HG03139 (cell line): ENCODE data around the gene QPCT.

Experiments
- ATAC-seq: cut with Tn5 transposase; IDR thresholded peaks from one replicate; pipeline ENCODE4 v1.9.1; 2021; ENCODE audit not compliant: unreplicated experiment

The QPCT gene

GRCh38 chr2:37324786-37325624 is 19.4 kb upstream of the QPCT start, which contains the start of gene PRKD3:
PRKD3 (minus strand) TSS chr2:37324833; CDS start chr2:37316524, 8,309 bp downstream.
- ATAC-seq, result peak; percentile 63

DNA sequence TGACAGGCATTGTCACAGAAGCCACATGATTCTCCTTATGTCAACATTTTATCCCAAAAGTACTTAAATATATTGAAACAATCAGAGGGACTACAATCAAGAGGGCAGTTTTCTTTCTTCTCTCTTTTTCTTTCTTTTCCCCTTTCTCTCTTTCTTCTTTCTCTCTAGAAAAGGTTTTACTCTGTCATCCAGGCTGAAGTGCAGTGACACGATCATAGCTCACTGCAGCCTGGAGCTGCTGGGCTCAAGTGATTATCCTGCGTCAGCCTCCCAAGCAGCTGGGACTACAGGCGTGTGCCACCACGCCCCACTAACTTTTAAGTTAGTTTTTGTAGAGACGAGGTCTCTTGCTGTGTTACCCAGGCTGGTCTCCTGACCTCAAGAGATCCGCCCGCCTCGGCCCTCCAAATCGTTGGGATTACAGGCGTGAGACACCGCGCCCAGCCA is 18.8 kb upstream of the QPCT start:
- no peak for ATAC-seq

- no peak for ATAC-seq
These were observed 18.1 kb upstream of the QPCT start for GRCh38 chr2:37326285-37326684.

- no peak for ATAC-seq
These were observed 17.4 kb upstream of the QPCT start for GRCh38 chr2:37326866-37327634.

DNA sequence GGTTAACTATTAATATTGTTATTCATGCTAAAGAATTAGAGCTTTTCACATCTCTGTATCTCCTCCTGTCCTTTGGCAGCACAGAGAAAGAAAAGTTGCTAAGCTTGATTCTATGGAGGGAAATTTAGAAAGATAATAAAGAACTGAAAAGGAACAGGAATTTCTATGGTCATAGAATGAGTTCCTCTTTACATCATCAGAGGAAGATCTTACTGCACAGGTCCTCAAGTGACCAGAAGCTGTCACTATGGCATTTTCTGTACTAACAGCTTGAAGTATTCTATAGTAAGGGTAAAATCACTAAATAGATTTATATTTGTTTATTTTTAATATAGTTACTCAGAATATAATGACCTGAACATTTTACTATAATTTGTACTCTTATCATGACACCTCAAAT is 13.7 kb upstream of the QPCT start:
- no peak for ATAC-seq

- no peak for ATAC-seq
These were observed 11.9 kb upstream of the QPCT start for GRCh38 chr2:37332560-37332959.

GRCh38 chr2:37333256-37333655 is 11.2 kb upstream of the QPCT start:
- ATAC-seq, result no peak

- ATAC-seq, result no peak
These were observed 8.8 kb upstream of the QPCT start for GRCh38 chr2:37335604-37336003.

DNA sequence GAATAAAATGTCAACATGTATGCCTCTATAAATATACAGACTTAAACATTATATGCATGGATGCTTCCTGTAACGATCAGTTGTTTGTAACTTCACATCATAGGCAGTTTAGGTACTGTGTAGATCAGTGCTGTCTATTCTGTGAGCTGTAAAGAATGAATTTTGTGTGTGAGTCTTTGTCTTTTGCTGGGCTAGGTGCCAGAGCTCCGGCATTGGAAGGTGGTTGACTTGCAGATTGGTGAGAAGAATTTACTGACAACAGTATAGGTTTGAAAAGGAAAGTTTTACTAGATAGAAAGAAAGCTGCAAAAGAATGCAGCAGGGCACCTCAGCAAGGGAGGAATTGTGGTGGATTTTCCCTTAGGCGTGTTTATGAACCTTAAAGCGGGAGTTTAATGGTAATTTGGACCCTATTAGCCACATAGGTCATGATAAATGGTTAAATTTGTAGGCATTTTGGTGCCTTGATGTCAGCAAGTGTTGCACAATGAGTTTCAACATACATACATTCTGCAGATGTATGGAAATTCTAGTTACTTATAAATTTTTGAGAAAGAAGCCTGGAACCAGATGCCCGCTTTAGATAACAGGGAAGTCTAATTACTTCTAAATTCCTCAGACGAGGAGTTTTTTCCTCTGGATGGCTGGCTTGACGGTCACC is 6.7 kb upstream of the QPCT start:
- ATAC-seq, result no peak

DNA sequence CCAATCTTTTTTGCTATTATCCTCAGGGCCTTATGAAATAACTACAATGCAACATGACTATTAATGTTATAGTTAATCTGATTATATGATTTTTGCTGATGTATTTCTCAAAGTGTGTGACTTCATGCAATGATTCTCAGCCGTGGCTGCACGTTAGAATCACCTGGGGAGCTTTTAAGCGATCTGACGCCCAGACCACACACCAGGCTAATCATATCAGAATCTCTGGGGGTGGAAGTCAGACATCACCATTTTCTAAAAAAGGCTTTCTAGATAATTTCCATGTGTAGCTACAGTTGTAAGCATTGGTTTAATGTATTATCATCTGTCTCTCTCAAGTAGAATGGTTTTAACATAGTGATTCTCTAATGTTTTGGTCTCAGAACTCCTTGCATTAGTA is 5.5 kb upstream of the QPCT start:
- ATAC-seq, result no peak

- ATAC-seq, result no peak
These were observed 3.8 kb upstream of the QPCT start for GRCh38 chr2:37340637-37341036.

DNA sequence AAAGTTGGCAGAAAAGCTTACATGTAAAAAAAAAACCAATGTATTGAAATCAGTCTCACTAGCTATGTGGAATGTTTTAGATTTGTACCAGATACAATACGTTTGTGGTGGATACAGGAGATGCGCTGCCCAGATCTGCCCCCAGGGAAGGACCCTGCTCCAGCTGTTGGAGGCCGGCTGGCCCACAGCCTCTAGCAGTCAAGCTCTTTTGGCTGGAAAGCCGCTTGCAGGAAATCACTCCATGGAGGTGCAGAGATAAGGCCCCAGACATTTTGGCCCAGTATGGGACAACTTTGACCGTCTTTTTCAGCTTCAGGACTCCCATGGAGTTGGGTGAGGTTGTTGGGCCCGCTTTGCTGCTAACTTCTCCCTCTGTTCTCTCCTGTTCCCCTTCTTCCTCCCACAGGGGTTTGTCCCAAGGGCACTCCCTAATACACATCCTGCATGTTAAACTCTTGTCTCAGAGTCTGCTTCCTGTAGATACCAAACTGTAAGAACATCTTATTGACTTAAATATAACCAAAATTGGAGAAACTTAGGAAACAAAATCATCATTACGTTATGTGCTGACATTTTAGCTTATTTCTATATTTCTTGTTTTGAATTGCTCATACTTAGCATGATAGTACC is 1.7 kb upstream of the QPCT start:
- ATAC-seq, result no peak

DNA sequence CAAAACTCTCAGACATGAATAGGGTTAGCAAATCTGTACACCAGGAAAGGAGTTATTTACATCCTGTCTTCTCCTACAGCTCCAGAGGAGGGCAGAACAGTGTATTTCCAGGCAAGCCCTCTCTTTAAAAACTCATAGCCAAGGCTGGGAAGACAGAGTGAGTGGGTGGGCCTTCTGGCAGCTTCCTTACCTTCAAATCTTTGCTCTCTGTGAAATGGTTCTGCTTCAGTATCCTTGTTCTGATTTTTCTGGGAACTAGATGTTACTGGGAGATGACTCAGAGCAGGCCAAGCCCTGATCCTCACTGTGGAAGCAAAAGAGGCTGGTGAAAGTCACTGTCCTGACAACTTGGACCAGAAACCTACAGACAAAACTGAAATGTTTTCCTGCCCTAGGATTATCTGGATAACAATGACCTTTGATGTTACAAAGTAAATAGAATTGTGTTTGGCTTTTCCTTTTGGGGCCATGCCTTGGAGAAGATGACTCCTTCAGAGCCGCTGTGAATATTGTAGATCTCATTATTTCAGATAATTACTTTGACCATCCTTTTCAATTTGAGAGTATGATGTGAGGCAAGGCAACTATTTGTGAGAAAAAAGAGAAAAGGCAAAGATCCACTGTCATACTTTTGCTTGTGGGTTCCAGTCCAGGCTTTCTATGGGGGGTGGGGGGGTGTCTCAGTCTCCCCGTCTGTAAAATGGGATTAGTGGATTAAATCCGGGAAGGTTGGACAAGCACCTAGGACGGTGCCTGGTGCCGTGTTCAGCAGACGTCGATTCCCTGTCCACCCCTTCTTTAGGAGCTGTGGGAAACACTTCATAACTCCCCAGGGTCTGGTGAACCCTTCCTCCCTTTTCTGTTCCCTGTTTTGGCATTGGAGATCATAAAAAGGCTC is 644 bp upstream of the QPCT start:
- no peak for ATAC-seq

DNA sequence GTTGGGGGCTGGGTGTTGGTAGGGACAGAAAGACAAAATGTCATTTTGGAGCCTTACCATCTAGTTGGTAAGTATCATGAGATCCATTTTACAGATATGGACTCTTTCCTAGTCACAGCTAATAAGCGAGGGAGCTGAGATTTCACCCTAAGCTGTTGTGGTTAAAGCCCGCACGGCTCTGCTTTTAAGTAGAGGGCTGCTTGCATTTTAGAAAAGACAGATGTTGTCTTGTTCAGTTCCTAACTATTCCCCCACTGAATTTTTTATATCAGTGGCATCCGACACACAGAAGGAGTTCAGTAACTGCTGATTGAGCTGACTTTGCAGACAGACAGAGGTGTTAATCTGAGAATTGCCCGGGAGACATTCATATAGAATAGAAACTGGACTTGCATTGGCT is 3.7 kb downstream of the QPCT start:
- no peak for ATAC-seq

DNA sequence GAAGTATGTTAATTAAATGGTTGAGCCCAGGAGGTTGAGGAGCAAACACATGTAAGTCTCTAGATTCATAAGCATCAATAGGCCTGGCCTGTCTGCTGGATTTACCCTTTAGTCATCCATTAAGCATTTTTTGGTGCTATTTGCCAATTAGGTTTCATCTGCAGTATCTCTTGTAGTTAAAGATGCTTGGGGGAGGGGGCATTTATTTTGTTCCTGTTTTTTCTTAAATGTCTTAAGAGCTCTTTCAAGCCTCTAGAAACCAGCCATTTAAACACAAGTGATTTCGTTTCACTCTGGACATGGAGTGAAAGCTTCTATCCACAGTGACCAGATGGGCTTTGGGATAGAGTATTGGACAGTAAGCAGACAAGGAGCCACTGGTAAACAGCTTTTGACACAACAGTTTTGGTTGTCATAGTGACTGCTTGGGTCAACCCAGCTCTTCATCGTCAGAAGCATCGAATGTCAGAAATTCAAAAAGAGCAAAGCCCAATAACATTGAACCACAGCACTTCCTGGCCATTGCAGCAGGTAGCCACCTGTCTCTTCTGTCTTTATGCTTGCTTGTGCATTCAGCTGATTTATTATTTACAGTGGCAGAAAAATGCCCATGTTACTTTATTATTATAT is 4.9 kb downstream of the QPCT start:
- no peak for ATAC-seq

DNA sequence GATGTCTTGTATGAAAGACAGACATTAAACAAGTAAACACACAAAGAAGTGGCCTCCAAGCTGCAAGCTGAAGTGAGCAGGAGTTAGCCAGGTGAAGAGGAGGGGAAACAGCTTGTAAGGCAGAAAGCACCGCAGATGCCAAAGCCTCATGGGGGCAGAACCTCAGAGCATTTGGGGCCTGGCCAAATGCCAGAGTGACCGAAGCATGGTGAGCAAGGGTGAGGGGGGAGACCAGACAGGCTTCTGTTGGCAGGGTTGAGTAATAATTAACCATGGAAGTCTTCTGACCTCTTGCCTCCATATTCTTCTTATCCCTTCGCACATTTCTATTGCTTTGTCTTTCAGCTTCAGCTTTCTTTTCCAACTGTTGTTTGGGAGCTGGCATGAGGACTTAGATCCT is 5.6 kb downstream of the QPCT start:
- ATAC-seq, result peak; percentile 47

DNA sequence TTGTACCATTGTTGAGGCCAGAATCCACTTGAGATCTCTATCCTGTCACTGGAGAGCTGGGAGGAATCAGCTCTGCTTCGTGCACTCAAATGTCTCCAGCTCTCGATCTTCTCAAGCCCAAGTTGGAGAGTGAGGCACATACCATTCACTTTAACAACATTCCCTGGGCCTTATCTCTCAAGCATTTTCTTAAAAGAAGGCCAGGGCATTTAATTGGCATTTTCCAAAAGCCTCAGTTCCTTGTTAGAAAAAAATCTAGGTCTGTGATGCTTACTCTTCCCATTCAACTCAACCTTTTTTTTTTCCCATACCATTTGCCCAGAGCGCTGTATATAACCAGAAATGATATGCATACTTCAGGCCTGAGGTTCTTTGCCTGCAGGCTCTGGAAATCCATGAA is 10.1 kb downstream of the QPCT start:
- ATAC-seq, result no peak

- no peak for ATAC-seq
These were observed 11.3 kb downstream of the QPCT start for GRCh38 chr2:37355735-37356134.

DNA sequence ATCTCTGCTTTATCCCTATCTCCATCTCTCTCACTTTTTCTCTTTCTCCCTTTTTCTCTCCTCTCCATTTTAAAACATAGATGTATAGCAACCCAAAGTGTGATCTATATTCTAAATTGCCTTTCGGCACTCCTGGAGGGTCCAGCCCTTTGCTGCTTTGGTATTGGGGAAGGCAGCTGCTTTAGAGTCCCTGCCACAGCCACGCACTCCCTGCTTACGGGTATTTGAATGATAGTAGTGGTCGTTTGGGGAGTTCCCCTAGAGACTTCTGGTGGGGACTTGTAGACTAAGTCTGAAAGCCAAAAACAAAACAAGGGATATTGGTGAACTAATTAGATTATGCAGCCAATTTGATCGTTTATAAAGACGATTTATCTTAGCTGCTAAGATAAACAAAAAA is 11.9 kb downstream of the QPCT start:
- ATAC-seq, result no peak

DNA sequence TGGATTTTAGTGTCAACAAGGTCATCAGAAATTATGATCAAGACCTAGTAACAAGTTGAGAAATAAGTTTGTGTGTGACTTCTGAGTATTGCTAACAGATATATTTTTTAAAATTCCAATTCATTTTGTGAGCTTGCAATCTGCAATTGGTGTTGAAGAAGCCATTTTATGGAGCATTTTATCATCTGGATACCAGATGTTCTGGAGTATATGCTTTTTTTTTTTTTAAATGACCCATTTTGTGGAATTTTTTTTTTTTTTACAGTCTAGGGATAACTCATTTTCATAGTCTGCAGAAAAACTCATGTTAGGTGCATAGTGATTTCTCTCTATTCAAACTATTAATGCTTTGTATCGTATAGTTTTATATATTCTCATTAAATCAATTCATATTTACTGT is 12.6 kb downstream of the QPCT start:
- ATAC-seq, result no peak
